Spleen (tissue), 11 donors: Measurements from ENCODE around the gene POLRMT. TPM values are rescaled to one million over a fixed set of nuclear protein-coding genes. Genes with fewer than 3 reads are reported as not detected.

ENCODE experiments used
- DNase-seq: peaks from one replicate; pipeline ENCODE4 v3.0.0-alpha.2; 2020
- H3K27ac ChIP-seq, 8 donors: fragments of 200-600 bp; sonication (generic) in 7 of 8; 1 replicate in 4 of 8; 2 replicates in 4 of 8; pipeline versions ENCODE4 v1.5.0 to v1.8.0; 2016 to 2021; ENCODE audit warnings: inconsistent platforms in 4 of 8, mild to moderate bottlenecking in 4 of 8, moderate library complexity in 1 of 8
- H3K27me3 ChIP-seq, 7 donors: fragments of 200-600 bp; sonication (generic) in 6 of 7; replicated peaks in 1 of 7; 1 replicate in 4 of 7; 2 replicates in 3 of 7; pipeline versions ENCODE4 v1.5.0 to v1.8.0; 2016 to 2021; ENCODE audit warnings: inconsistent platforms in 3 of 7, mild to moderate bottlenecking in 1 of 7
- H3K36me3 ChIP-seq, 6 donors: fragments of 200-600 bp; sonication (generic) in 5 of 6; 1 replicate in 4 of 6; 2 replicates in 2 of 6; pipeline versions ENCODE4 v1.5.0 to v1.8.0; 2016 to 2021; ENCODE audit warnings: inconsistent platforms in 2 of 6
- H3K4me1 ChIP-seq, 6 donors: fragments of 200-600 bp; sonication (generic) in 5 of 6; 1 replicate in 3 of 6; 2 replicates in 3 of 6; pipeline versions ENCODE4 v1.5.0 to v1.8.0; 2016 to 2021; ENCODE audit warnings: inconsistent platforms in 3 of 6
- H3K4me3 ChIP-seq, 8 donors: fragments of 200-600 bp; sonication (generic) in 7 of 8; 1 replicate in 4 of 8; 2 replicates in 4 of 8; pipeline versions ENCODE4 v1.5.0 to v1.8.0; 2016 to 2021; ENCODE audit warnings: inconsistent platforms in 4 of 8, mild to moderate bottlenecking in 4 of 8, moderate library complexity in 2 of 8
- H3K9me3 ChIP-seq, 8 donors: fragments of 200-600 bp; sonication (generic) in 7 of 8; 1 replicate in 4 of 8; 2 replicates in 4 of 8; pipeline versions ENCODE4 v1.5.0 to v1.8.0; 2016 to 2021; ENCODE audit warnings: inconsistent platforms in 4 of 8
- POLR2A ChIP-seq, 3 donors: fragments of 450-650 bp; IDR thresholded peaks; one replicate each; pipeline ENCODE4 v1.5.1; 2017; ENCODE audit warnings: antibody characterized with exemption in 3 of 3, mild to moderate bottlenecking in 1 of 3
- POLR2AphosphoS5 ChIP-seq, 3 donors: sonication (generic); formaldehyde crosslinking; IDR thresholded peaks; one replicate each; pipeline ENCODE4 v1.5.1; 2017; ENCODE audit warnings: antibody characterized with exemption in 3 of 3
- WGBS, 5 donors: extraction: QIAGEN DNeasy Blood & Tissue Kit in 3 of 5; methylation state at CpG; one replicate each; pipeline versions ENCODE4 v1.1.5 to v1.1.7; 2013 to 2018; 5-methylcytosine and 5-hydroxymethylcytosine counted together
- intact Hi-C: fragments of 100-400 bp; cut with DNase I; formaldehyde crosslinking; loops from one replicate; pipeline ENCODE4 v1.15.0; 2023; ENCODE audit warnings: low total_unique reads
- polyA plus RNA-seq, 3 donors: library from polyadenylated mRNA; stranded (reverse); fragments of 200-250 nt; gene quantifications; one replicate each; pipeline ENCODE4 v1.2.1, GENCODE V29; 2013
- total RNA-seq, 7 donors: library from RNA; depleted of rRNA in 3 of 7; stranded (reverse); fragments of >200 nt in 3 of 7; fragmentation: NEBNext Ultra II Directional in 4 of 7; extraction: Animal tissue kit (Norgen Biotek cat#: 25700) in 4 of 7; gene quantifications; one replicate each; pipeline versions ENCODE4 v1.1.0 to v1.2.1, GENCODE V29; 2016 to 2021
- TF ChIP-seq, protein P1 (sequence below), 11 experiments: fragments of 200-600 bp in 7 of 11; fragments of 450-650 bp in 4 of 11; sonication (generic) in 4 of 11; IDR thresholded peaks in 8 of 11; conservative IDR thresholded peaks in 3 of 11; 1 replicate in 7 of 11; 2 replicates in 4 of 11; pipeline versions ENCODE4 v1.4.0 to v1.8.0; 2016 to 2021; ENCODE audit warnings: antibody characterized with exemption in 11 of 11, inconsistent platforms in 4 of 11, mild to moderate bottlenecking in 1 of 11
- donor health status: healthy with polysubstance abuse.
- donor health status: DM: no; HTN: no; CAD: no; lungs with moderate emphysema.
- donor health status: DM: no; HTN: no; CAD: no.
- donor health status: Bipolar disorder and iron deficiency.
- donor health status: healthy.
- donor health status: DM: no; HTN: no; CAD: no.
- donor health status: DM: yes; HTN: yes; CAD: no.

Gene POLRMT
- total and polyA plus RNA-seq, 10 donors, result 28.6 to 105 (median 50.9) TPM

DNA sequence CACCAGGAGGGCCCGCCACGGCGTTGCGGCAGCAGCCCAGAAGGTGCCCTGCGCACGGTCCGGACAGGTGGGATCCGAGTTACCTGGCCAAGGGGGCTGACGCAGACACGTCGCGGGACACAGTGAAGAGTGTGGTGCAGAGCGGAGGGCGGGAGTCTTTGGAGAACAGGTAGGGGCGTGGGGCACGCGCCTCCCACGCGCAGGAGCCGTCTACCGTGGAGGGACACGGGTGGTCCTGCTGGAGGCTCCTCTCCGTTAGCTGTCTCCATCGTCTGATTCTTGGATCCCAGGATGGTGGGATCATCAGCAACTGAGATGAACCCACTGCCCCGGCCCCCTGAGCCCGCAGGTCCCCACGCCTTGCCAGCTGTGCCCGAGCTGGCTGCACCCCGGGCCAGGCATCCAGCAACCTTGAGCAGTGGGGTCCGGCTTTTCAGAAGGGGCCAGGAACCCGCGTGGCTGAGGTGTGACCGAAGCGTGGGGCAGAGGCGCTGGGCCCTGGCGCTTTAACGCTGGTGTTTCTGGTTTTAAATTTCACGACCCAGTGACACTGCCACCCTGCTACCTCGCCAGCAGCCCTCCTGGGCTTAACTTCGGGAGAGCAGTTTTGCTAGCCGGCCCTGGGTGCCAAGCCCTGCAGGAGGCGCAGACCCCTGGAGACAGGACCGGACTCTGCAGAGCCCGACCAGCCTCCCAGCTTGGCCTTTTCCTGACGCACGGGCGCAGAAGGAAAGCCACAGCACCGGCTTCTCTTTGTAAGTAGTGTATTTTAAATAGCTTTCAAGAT is 13.6 kb upstream of the POLRMT start:
- Histone ChIP-seq H3K27me3 (no peaks in the 10 kb centered on the region), H3K4me3 (no peak overlapping the region), H3K36me3 (peaks cover 0 to 90% (median 70%) of the 10 kb centered on the region in 6 donors), H3K9me3 (no peaks in the 10 kb centered on the region), H3K4me1 (peaks cover 0 to 4% (median 1%) of the 10 kb centered on the region in 6 donors), H3K27ac (no peak overlapping the region)
- intact Hi-C loops, result no loop called here
- DNase-seq, result peak; percentile 72
- TF ChIP-seq POLR2A (IDR thresholded peaks at IDR 0.05) (no peak), POLR2AphosphoS5 (IDR thresholded peaks at IDR 0.05) (peak in 2 of 3 donors; percentile 14 to 62)
- TF ChIP-seq, protein P1, sequence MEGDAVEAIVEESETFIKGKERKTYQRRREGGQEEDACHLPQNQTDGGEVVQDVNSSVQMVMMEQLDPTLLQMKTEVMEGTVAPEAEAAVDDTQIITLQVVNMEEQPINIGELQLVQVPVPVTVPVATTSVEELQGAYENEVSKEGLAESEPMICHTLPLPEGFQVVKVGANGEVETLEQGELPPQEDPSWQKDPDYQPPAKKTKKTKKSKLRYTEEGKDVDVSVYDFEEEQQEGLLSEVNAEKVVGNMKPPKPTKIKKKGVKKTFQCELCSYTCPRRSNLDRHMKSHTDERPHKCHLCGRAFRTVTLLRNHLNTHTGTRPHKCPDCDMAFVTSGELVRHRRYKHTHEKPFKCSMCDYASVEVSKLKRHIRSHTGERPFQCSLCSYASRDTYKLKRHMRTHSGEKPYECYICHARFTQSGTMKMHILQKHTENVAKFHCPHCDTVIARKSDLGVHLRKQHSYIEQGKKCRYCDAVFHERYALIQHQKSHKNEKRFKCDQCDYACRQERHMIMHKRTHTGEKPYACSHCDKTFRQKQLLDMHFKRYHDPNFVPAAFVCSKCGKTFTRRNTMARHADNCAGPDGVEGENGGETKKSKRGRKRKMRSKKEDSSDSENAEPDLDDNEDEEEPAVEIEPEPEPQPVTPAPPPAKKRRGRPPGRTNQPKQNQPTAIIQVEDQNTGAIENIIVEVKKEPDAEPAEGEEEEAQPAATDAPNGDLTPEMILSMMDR (IDR thresholded peaks at IDR 0.05 in 8 of 11, conservative IDR thresholded peaks at IDR 0.05 in 3 of 11), result no peak
- WGBS, 5 donors, result 91 to 97% (median 93%) methylated on average over 35 to 48 of the region's 48 CpGs

DNA sequence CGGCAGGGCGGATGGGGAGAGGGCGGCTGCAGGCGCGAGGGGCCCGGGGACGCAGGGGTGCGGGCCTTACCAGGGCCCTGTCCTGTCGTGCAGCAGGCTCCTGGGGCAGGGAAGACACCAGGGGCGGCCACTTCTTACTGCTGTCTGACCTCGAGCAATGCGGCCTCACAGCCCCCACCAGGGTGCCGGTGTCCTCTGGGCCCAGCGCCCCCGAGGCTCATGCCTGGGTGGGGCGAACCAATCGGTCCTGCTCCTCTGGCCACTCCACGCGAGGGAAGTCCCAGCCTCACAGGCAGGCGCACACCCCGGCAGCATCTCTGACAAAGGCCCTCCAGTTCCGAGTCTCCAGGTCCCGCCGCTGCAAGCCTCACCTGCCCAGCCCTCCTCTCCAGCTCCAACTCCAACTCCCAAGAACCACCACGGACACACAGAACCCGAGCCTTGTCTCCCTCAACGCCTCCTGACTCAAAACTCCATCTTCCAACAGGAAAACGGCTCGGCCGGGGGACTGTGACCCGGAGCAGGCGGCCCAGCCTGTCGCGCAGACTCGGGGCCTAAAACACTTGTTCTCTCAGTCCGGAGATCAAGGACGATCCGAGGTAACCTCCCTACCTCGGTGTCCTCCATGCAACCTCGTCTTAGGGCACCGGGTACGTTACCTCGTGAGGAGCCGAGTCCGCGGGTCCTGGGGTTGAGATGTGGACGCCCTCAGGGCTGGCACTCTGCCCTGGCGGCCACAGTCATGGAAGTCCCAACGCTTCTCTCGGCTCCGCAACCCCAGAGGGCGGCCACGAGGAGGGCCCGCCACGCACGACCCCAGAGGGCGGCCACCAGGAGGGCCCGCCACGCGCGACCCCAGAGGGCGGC is 12.8 kb upstream of the POLRMT start:
- peaks cover 0 to 82% (median 62%) of the 10 kb centered on the region in 6 donors for H3K36me3 ChIP-seq
- H3K4me3 ChIP-seq, result no peak overlapping the region
- peak; percentile 74 for DNase-seq
- H3K27me3 ChIP-seq, result no peaks in the 10 kb centered on the region
- 92 to 97% (median 94%) methylated on average over 53 to 62 of the region's 62 CpGs for WGBS, 5 donors
- TF ChIP-seq, protein P1 (IDR thresholded peaks at IDR 0.05 in 8 of 11, conservative IDR thresholded peaks at IDR 0.05 in 3 of 11), result no peak
- TF ChIP-seq POLR2AphosphoS5 (IDR thresholded peaks at IDR 0.05) (peak; percentile 2 to 58 (median 20)), POLR2A (IDR thresholded peaks at IDR 0.05) (no peak)
- no peak overlapping the region for H3K27ac ChIP-seq
- H3K4me1 ChIP-seq, result peaks cover 0 to 4% (median 0%) of the 10 kb centered on the region in 6 donors
- no peaks in the 10 kb centered on the region for H3K9me3 ChIP-seq
- intact Hi-C loops, result no loop called here

DNA sequence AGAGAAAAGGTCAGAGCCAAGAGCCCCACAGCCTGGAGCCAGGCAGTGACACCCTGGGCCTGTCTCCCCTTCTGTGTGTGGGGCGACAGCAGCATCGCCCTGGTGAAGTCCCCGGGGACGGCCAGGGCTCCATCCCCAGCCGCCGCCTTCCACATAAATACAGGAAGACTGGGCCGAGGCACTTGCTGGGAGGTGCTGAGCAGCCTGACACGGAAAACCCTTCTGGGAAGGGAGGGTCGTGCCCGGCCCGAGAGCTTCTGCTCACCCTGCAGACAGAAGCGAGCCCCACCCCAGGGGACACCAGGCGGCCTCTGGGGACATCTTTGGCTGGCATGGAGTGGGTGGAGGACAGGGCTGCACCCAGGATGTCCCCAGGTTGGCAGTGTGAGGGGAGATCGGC is 11.5 kb upstream of the POLRMT start:
- 79 to 90% (median 81%) methylated on average over 7 to 14 of the region's 14 CpGs for WGBS, 5 donors
- H3K27ac ChIP-seq, result no peak overlapping the region
- peaks cover 0 to 16% (median 6%) of the 10 kb centered on the region in 6 donors for H3K4me1 ChIP-seq
- H3K36me3 ChIP-seq, result peaks cover 0 to 68% (median 50%) of the 10 kb centered on the region in 6 donors
- intact Hi-C loops, result no loop called here
- peaks cover 0 to 6% (median 0%) of the 10 kb centered on the region in 7 donors for H3K27me3 ChIP-seq
- H3K9me3 ChIP-seq, result no peaks in the 10 kb centered on the region
- H3K4me3 ChIP-seq, result no peak overlapping the region
- DNase-seq, result peak; percentile 61
- TF ChIP-seq POLR2A (IDR thresholded peaks at IDR 0.05) (no peak), POLR2AphosphoS5 (IDR thresholded peaks at IDR 0.05) (peak in 1 of 3 donors; percentile 20)
- TF ChIP-seq, protein P1 (IDR thresholded peaks at IDR 0.05 in 8 of 11, conservative IDR thresholded peaks at IDR 0.05 in 3 of 11), result no peak
